SK-N-SH (cell line): Measurements from ENCODE around the gene CCDC149. TPM values are rescaled to one million over a fixed set of nuclear protein-coding genes. Genes with fewer than 3 reads are reported as not detected.

Source experiments
- CTCF ChIA-PET: fragments of 300-600, 350-600 bp; formaldehyde crosslinking; extraction: SDS; loops from one replicate; lab custom pipeline; 2021; lab: Yijun Ruan, JAX
- POLR2A ChIA-PET: fragments of 350-600 bp; sonication (Branson Sonifier 250); formaldehyde crosslinking; extraction: SDS; loops from one replicate; lab custom pipeline; 2020; ENCODE audit warnings: antibody characterized with exemption, inconsistent platforms; lab: Yijun Ruan, JAX
- DNase-seq: peaks from one replicate; pipeline ENCODE4 v3.0.0; 2012
- H2AFZ ChIP-seq: fragments of 200-600 bp; sonication (generic); 2 replicates; pipeline ENCODE4 v1.8.1; 2016; ENCODE audit warnings: antibody characterized with exemption, mild to moderate bottlenecking, low read depth
- H3F3A ChIP-seq: fragments of 200-600 bp; sonication (generic); replicated peaks from 2 replicates; pipeline ENCODE3; 2016; ENCODE audit warnings: antibody characterized with exemption, mild to moderate bottlenecking; ENCODE audit not compliant: insufficient read depth
- H3K27ac ChIP-seq, 2 experiments: fragments of 200-500 bp in 1 of 2; fragments of 200-600 bp in 1 of 2; sonication (Bioruptor generic) in 1 of 2; sonication (generic), shearing (Covaris generic) in 1 of 2; 2 replicates each; pipeline versions ENCODE4 v1.5.1 to v1.6.1; 2014 to 2016; ENCODE audit warnings: low read depth in 2 of 2, inconsistent platforms in 1 of 2, low read length in 1 of 2, mild to moderate bottlenecking in 1 of 2, mixed read lengths in 1 of 2
- H3K27me3 ChIP-seq: fragments of 200-600 bp; sonication (generic), shearing (Covaris generic); 2 replicates; pipeline ENCODE4 v1.6.1; 2016; ENCODE audit warnings: mixed run types; ENCODE audit not compliant: insufficient read depth
- H3K36me3 ChIP-seq, 2 experiments: fragments of 200-500 bp in 1 of 2; fragments of 200-600 bp in 1 of 2; sonication (Bioruptor generic) in 1 of 2; sonication (generic) in 1 of 2; replicated peaks in 1 of 2; 2 replicates each; pipeline versions ENCODE3 to v1.5.1; 2014 to 2016; ENCODE audit warnings: low read length in 1 of 2, mild to moderate bottlenecking in 1 of 2; ENCODE audit not compliant: insufficient read depth in 2 of 2, control insufficient read depth in 1 of 2
- H3K4me1 ChIP-seq, 2 experiments: fragments of 200-500 bp in 1 of 2; fragments of 200-600 bp in 1 of 2; sonication (Bioruptor generic) in 1 of 2; sonication (generic), shearing (Covaris generic) in 1 of 2; 2 replicates each; pipeline versions ENCODE4 v1.5.1 to v1.6.1; 2014 to 2016; ENCODE audit warnings: low read depth in 1 of 2, low read length in 1 of 2, mixed run types in 1 of 2; ENCODE audit not compliant: insufficient read depth in 2 of 2, control insufficient read depth in 1 of 2
- H3K4me2 ChIP-seq: fragments of 200-600 bp; sonication (generic), shearing (Covaris generic); 2 replicates; pipeline ENCODE4 v1.6.1; 2017; ENCODE audit warnings: mixed run types
- H3K4me3 ChIP-seq, 2 experiments: fragments of 200-500 bp in 1 of 2; fragments of 200-600 bp in 1 of 2; sonication (Bioruptor generic) in 1 of 2; sonication (generic), shearing (Covaris generic) in 1 of 2; 2 replicates each; pipeline versions ENCODE4 v1.5.1 to v1.8.1; 2014 to 2016; ENCODE audit warnings: low read depth in 2 of 2, inconsistent platforms in 1 of 2, low read length in 1 of 2, mild to moderate bottlenecking in 1 of 2, mixed read lengths in 1 of 2, moderate library complexity in 1 of 2
- H3K79me2 ChIP-seq: fragments of 200-600 bp; sonication (generic); 2 replicates; pipeline ENCODE4 v1.8.1; 2017; ENCODE audit warnings: mild to moderate bottlenecking; ENCODE audit not compliant: insufficient read depth
- H3K9ac ChIP-seq: fragments of 200-600 bp; sonication (generic); 2 replicates; pipeline ENCODE4 v1.6.1; 2017; ENCODE audit warnings: mixed run types
- H3K9me2 ChIP-seq: fragments of 200-600 bp; sonication (generic); 2 replicates; pipeline ENCODE4 v1.6.1; 2017; ENCODE audit warnings: mixed run types
- H3K9me3 ChIP-seq: fragments of 200-600 bp; sonication (generic); 2 replicates; pipeline ENCODE4 v1.6.1; 2017; ENCODE audit warnings: mixed run types, mild to moderate bottlenecking, moderate library complexity
- H4K20me1 ChIP-seq: fragments of 200-600 bp; sonication (generic); 2 replicates; pipeline ENCODE4 v1.6.1; 2017; ENCODE audit warnings: mild to moderate bottlenecking, mixed run types; ENCODE audit not compliant: insufficient read depth
- CHD2 ChIP-seq: fragments of 150-350 bp; IDR thresholded peaks from 2 replicates; pipeline ENCODE4 v1.6.1; 2018; ENCODE audit warnings: low read length; ENCODE audit not compliant: partially characterized antibody
- CTCF ChIP-seq: fragments of 200-600 bp; sonication (generic); IDR thresholded peaks from 2 replicates; pipeline ENCODE4 v1.6.1; 2017; ENCODE audit warnings: antibody characterized with exemption, mild to moderate bottlenecking, moderate library complexity
- ELF1 ChIP-seq: IDR thresholded peaks from 2 replicates; pipeline ENCODE4 v1.4.0; 2012
- EP300 ChIP-seq, 2 experiments: IDR thresholded peaks; 2 replicates each; pipeline versions ENCODE4 v1.4.0 to v1.6.1; 2012; ENCODE audit warnings: borderline replicate concordance in 1 of 2, low read depth in 1 of 2, low read length in 1 of 2
- GABPA ChIP-seq: IDR thresholded peaks from 2 replicates; pipeline ENCODE4 v1.4.0; 2012; ENCODE audit warnings: low read depth, mild to moderate bottlenecking
- GATA2 ChIP-seq: sonication (generic); formaldehyde crosslinking; IDR thresholded peaks from 2 replicates; pipeline ENCODE4 v1.5.0; 2020; ENCODE audit warnings: mild to moderate bottlenecking, missing genetic modification reagents
- IRF3 ChIP-seq: fragments of 150-350 bp; IDR thresholded peaks from 2 replicates; pipeline ENCODE4 v1.6.1; 2016; ENCODE audit warnings: mild to moderate bottlenecking, low read depth, low read length
- JUND ChIP-seq: IDR thresholded peaks from 2 replicates; pipeline ENCODE4 v1.4.0; 2012
- MXI1 ChIP-seq: IDR thresholded peaks from 2 replicates; pipeline ENCODE4 v1.6.1; 2012; ENCODE audit warnings: mild to moderate bottlenecking, low read depth, low read length, improper control_type of control experiment
- NFIC ChIP-seq: IDR thresholded peaks from 2 replicates; pipeline ENCODE4 v1.4.0; 2012; ENCODE audit warnings: borderline replicate concordance
- NRF1 ChIP-seq: IDR thresholded peaks from 2 replicates; pipeline ENCODE4 v1.6.1; 2012; ENCODE audit warnings: low read depth, mild to moderate bottlenecking, low read length
- POLR2AphosphoS5 ChIP-seq: IDR thresholded peaks from 2 replicates; pipeline ENCODE4 v1.6.1; 2012; ENCODE audit warnings: low read depth, low read length
- RCOR1 ChIP-seq: fragments of 150-350 bp; IDR thresholded peaks from 2 replicates; pipeline ENCODE4 v1.6.1; 2017; ENCODE audit warnings: antibody characterized with exemption, low read length
- REST ChIP-seq: IDR thresholded peaks from 2 replicates; pipeline ENCODE4 v1.6.1; 2012; ENCODE audit warnings: mild to moderate bottlenecking, low read depth, low read length, moderate library complexity
- RFX5 ChIP-seq: IDR thresholded peaks from 2 replicates; pipeline ENCODE4 v1.6.1; 2012; ENCODE audit warnings: mild to moderate bottlenecking, improper control_type of control experiment, low read length
- SIN3A ChIP-seq: IDR thresholded peaks from 2 replicates; pipeline ENCODE4 v1.6.1; 2012; ENCODE audit warnings: low read depth, mild to moderate bottlenecking, low read length, moderate library complexity, borderline replicate concordance
- TCF12 ChIP-seq: IDR thresholded peaks from 2 replicates; pipeline ENCODE4 v1.4.0; 2012
- USF2 ChIP-seq: fragments of 150-350 bp; IDR thresholded peaks from 2 replicates; pipeline ENCODE4 v1.6.1; 2017; ENCODE audit warnings: antibody characterized with exemption, low read length, low read depth, borderline replicate concordance
- ZBTB33 ChIP-seq: IDR thresholded peaks from 2 replicates; pipeline ENCODE4 v1.4.0; 2012; ENCODE audit warnings: low read depth, borderline replicate concordance
- WGBS: methylation state at CpG from one replicate; pipeline ENCODE4 v1.1.6; 2017; ENCODE audit warnings: low lambda C conversion rate; 5-methylcytosine and 5-hydroxymethylcytosine counted together
- polyA plus RNA-seq, 3 experiments: library from polyadenylated mRNA; depleted of rRNA; stranded (reverse); fragments of >200 nt; gene quantifications; 2 replicates each; pipeline ENCODE4 v1.2.3, GENCODE V29; 2012

The CCDC149 gene
- polyA plus RNA-seq, 1 of the 3 experiments (the other 2 are of a cell fraction), result 5.5 TPM

GRCh38 chr4:24876431-24876830, 36.4 kb downstream of the CCDC149 start:
- TF ChIP-seq MXI1 (no peak), USF2 (no peak), GABPA (no peak), RFX5 (no peak), NRF1 (no peak), TCF12 (no peak), ZBTB33 (no peak), REST (no peak), IRF3 (no peak), SIN3A (no peak), CHD2 (no peak), EP300 (IDR thresholded peaks at IDR 0.05; ENCODE audit: borderline replicate concordance in 1 of 2, low read depth in 1 of 2, low read length in 1 of 2) (no peak), RCOR1 (no peak), POLR2AphosphoS5 (no peak), ELF1 (no peak), GATA2 (no peak), CTCF (no peak), JUND (no peak), NFIC (no peak)
- H3K27ac ChIP-seq, result no peak overlapping the region
- WGBS, result 78% methylated on average over 6 of the region's 6 CpGs
- DNase-seq, result no peak
- no peaks in the 10 kb centered on the region for H3K36me3 ChIP-seq
- H3K4me2 ChIP-seq, result no peak overlapping the region
- no peak overlapping the region for H3K4me3 ChIP-seq
- no peaks in the 10 kb centered on the region for H4K20me1 ChIP-seq
- no peak overlapping the region for H2AFZ ChIP-seq
- POLR2A ChIA-PET, result no interaction called here
- H3K79me2 ChIP-seq, result no peaks in the 10 kb centered on the region
- H3K4me1 ChIP-seq, result no peaks in the 10 kb centered on the region
- CTCF ChIA-PET, result no interaction called here
- no peaks in the 10 kb centered on the region for H3K27me3 ChIP-seq
- no peak overlapping the region for H3K9ac ChIP-seq
- H3F3A ChIP-seq, result no peaks in the 10 kb centered on the region
- no peaks in the 10 kb centered on the region for H3K9me2 ChIP-seq
- no peaks in the 10 kb centered on the region for H3K9me3 ChIP-seq
